ENCODE measurements around the gene CXCL5. TPM values are rescaled to one million over a fixed set of nuclear protein-coding genes. Genes with fewer than 3 reads are reported as not detected.
A peak's percentile ranks its signal among the peaks of the same experiment; 100 is the strongest.

CXCL5 gene
- not detected for total RNA-seq

DNA sequence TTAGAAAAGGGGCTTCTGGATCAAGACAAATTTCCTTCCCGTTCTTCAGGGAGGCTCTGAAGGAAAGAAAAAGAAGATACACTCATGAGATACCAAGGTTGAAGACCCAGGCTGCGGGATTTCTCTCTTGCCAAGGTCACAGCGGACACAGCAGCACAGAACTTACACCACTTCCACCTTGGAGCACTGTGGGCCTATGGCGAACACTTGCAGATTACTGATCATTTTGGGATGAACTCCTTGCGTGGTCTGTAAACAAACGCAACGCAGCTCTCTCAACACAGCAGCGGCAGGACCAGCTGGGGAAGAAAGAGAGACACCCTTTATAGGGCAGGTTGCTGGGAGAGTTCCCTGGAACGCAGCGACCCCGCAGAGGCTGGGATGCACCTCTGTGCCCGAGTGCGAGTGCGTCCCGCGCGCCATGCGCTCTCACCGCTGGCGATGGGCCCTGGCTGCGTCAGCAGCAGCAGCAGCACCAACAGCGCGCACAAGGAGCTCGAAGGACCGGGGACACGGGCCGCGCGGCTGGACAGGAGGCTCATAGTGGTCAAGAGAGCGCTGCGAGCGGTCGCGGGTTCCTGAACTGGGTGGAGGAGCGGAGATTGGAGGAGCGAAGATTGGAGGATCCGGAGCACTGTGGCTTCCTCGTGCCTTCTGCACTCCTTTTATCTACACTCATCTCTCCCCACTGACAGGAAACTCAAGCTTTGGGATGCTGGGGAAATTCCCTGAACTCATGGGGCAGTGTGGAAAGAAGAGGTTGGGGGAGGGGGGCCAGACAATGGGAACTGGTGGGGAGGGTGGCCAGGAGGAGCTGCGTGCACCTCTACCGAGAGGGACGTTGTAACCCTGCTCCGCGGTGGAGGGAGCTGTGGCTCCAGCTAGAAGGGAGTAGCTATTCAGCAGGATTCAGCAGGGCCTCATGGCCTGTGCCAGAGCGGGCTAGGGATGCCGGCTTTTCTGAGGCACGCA lies at the start of gene CXCL5:
TSS of gene CXCL5 (minus strand) at position 638 of the 972 bp plus-strand sequence. CDS start at position 542, 96 bp downstream.
- H3K4me1 ChIP-seq, result peaks cover 0 to 4% of the 10 kb centered on the region in 2 donors
- no peak within 1 kb of the TSS for H3K27ac ChIP-seq
- TF ChIP-seq, protein P1, sequence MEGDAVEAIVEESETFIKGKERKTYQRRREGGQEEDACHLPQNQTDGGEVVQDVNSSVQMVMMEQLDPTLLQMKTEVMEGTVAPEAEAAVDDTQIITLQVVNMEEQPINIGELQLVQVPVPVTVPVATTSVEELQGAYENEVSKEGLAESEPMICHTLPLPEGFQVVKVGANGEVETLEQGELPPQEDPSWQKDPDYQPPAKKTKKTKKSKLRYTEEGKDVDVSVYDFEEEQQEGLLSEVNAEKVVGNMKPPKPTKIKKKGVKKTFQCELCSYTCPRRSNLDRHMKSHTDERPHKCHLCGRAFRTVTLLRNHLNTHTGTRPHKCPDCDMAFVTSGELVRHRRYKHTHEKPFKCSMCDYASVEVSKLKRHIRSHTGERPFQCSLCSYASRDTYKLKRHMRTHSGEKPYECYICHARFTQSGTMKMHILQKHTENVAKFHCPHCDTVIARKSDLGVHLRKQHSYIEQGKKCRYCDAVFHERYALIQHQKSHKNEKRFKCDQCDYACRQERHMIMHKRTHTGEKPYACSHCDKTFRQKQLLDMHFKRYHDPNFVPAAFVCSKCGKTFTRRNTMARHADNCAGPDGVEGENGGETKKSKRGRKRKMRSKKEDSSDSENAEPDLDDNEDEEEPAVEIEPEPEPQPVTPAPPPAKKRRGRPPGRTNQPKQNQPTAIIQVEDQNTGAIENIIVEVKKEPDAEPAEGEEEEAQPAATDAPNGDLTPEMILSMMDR (IDR thresholded peaks at IDR 0.05), result no peak
- intact Hi-C loops (cut with DNase I), result no loop called here
- H3K36me3 ChIP-seq, result no peaks in the 10 kb centered on the region
- H3K4me3 ChIP-seq, result peak within 1 kb of the TSS; percentile 33 to 40
- peak in 1 of 2 donors; percentile 63 for DNase-seq (ENCODE audit: low spot score in 2 of 2)
- H3K9me3 ChIP-seq, result no peaks in the 10 kb centered on the region
- no peaks in the 10 kb centered on the region for H3K27me3 ChIP-seq

DNA sequence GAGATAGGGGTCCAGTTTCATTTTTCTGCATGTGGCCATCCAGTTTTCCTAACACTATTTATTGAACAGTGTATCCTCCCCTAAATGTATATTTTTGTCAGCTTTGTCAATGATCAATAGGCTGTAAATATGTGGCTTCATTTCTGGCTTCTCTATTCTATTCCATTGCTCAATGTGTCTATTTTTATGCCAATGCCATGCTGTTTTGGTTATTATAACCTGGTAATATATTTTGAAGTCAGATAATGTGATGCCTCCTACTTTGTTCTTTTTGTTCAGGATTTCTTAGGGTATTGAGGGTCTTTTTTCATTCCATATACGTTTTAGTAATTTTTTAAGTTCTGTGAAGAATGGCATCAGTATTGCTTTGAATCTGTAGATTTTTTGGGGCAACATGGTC lies 48.7 kb upstream of the CXCL5 start:
- Histone ChIP-seq H3K4me1 (no peaks in the 10 kb centered on the region), H3K27me3 (no peaks in the 10 kb centered on the region), H3K27ac (no peak overlapping the region), H3K4me3 (no peak overlapping the region), H3K36me3 (no peaks in the 10 kb centered on the region), H3K9me3 (peaks cover 0 to 11% of the 10 kb centered on the region in 2 donors)
- intact Hi-C loops (cut with DNase I), result no loop called here
- TF ChIP-seq, protein P1 (IDR thresholded peaks at IDR 0.05), result no peak
- DNase-seq (ENCODE audit: low spot score in 2 of 2), result no peak

DNA sequence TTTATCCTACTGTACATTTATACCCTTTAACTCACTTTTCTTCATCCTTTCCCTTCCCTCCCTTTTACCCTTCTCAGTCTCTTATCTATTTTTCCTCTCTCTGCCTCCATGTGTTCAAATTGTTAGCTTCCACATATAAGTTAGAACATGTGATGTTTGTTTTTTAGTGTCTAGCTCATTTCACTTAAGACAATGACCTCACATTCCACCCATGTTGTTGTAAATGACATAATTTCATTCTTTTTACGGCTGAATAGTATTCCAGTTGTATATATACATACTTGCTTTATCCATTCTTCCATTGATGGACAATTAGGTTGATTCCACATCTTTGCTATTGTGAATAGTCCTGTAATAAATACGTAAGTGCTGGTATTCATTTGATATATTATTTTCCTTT lies 47.3 kb upstream of the CXCL5 start:
- intact Hi-C loops (cut with DNase I), result no loop called here
- Histone ChIP-seq H3K36me3 (no peaks in the 10 kb centered on the region), H3K9me3 (peaks cover 0 to 11% of the 10 kb centered on the region in 2 donors), H3K27ac (no peak overlapping the region), H3K4me3 (no peak overlapping the region), H3K4me1 (no peaks in the 10 kb centered on the region), H3K27me3 (no peaks in the 10 kb centered on the region)
- no peak for DNase-seq (ENCODE audit: low spot score in 2 of 2)
- TF ChIP-seq, protein P1 (IDR thresholded peaks at IDR 0.05), result no peak

DNA sequence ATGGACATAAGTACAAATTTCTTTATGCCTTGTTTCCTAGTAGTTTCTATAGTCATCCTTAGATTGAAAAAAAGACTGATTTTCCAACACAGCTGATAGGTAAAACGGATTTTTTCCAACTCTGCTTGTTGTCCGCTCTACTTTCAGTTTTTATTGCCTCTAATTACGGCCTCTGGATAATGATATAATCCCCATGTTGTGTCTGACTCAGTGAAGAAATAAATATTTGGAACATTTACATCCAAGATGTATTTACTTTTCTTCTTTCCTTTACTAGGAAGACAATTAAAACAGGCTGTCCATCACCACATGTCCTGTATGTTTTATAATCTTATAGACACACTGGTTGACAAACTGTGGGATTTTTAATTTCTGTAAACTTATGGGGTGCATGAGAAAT lies 46.8 kb upstream of the CXCL5 start:
- DNase-seq (ENCODE audit: low spot score in 2 of 2), result no peak
- TF ChIP-seq, protein P1 (IDR thresholded peaks at IDR 0.05), result no peak
- Histone ChIP-seq H3K4me1 (no peaks in the 10 kb centered on the region), H3K27me3 (no peaks in the 10 kb centered on the region), H3K36me3 (no peaks in the 10 kb centered on the region), H3K27ac (no peak overlapping the region), H3K9me3 (peaks cover 0 to 11% of the 10 kb centered on the region in 2 donors), H3K4me3 (no peak overlapping the region)
- intact Hi-C loops (cut with DNase I), result no loop called here

DNA sequence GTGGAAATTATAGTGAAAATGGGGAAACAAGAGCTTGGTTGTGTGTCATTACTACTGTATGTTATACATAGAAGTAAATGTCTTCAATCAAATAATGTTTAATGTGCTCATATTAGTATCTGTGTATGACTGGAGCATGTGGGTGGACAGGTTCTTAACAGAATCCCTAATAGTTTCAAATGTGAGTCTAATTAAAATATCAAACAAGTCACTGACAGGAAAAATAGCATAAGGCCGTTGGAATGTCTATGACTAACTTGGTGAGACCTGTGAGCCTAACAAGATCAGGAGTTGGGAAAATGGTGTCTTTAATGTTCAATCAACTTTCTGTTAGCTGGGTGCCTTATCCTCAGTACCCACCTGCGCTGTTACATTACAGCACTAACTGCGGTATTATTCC lies 46.2 kb upstream of the CXCL5 start:
- Histone ChIP-seq H3K27ac (no peak overlapping the region), H3K27me3 (no peaks in the 10 kb centered on the region), H3K36me3 (no peaks in the 10 kb centered on the region), H3K4me3 (no peak overlapping the region), H3K9me3 (peaks cover 0 to 11% of the 10 kb centered on the region in 2 donors), H3K4me1 (no peaks in the 10 kb centered on the region)
- DNase-seq (ENCODE audit: low spot score in 2 of 2), result no peak
- TF ChIP-seq, protein P1 (IDR thresholded peaks at IDR 0.05), result no peak
- intact Hi-C loops (cut with DNase I), result no loop called here

All from ascending aorta (tissue), 2 donors.